Peyer's patch (tissue), 4 donors: Measurements from ENCODE around the gene MOK. TPM values are rescaled to one million over a fixed set of nuclear protein-coding genes. Genes with fewer than 3 reads are reported as not detected.
A peak's percentile ranks its signal among the peaks of the same experiment; 100 is the strongest.

ENCODE experiments used
- DNase-seq, 3 donors: peaks; one replicate each; pipeline ENCODE4 v3.0.0-alpha.2; 2017 to 2019
- H3K27ac ChIP-seq, 4 donors: fragments of 200-600 bp; sonication (generic); one replicate each; pipeline ENCODE4 v1.5.1; 2016 to 2019
- H3K27me3 ChIP-seq, 2 donors: fragments of 200-600 bp; sonication (generic); one replicate each; pipeline ENCODE4 v1.5.1; 2019
- H3K36me3 ChIP-seq, 3 donors: fragments of 200-600 bp; sonication (generic); one replicate each; pipeline ENCODE4 v1.5.1; 2016 to 2019
- H3K4me1 ChIP-seq, 4 donors: fragments of 200-600 bp; sonication (generic); one replicate each; pipeline ENCODE4 v1.5.1; 2016 to 2019
- H3K4me3 ChIP-seq, 4 donors: fragments of 200-600 bp; sonication (generic); 1 replicate in 3 of 4; 2 replicates in 1 of 4; pipeline ENCODE4 v1.5.1; 2016 to 2019; ENCODE audit warnings: mild to moderate bottlenecking in 1 of 4
- H3K9me3 ChIP-seq, 4 donors: fragments of 200-600 bp; sonication (generic); one replicate each; pipeline ENCODE4 v1.5.1; 2016 to 2019; ENCODE audit warnings: mild to moderate bottlenecking in 1 of 4
- CTCF ChIP-seq, 6 experiments: fragments of 450-650 bp in 4 of 6; fragments of 200-600 bp in 2 of 6; sonication (generic) in 1 of 6; IDR thresholded peaks; one replicate each; pipeline ENCODE4 v1.5.1; 2017 to 2019; ENCODE audit warnings: antibody characterized with exemption in 6 of 6, mild to moderate bottlenecking in 3 of 6, moderate library complexity in 1 of 6
- POLR2A ChIP-seq, 2 donors: fragments of 450-650 bp; IDR thresholded peaks; one replicate each; pipeline ENCODE4 v1.5.1; 2017; ENCODE audit warnings: antibody characterized with exemption in 2 of 2, mild to moderate bottlenecking in 2 of 2, moderate library complexity in 2 of 2
- total RNA-seq, 4 donors: library from RNA; depleted of rRNA; stranded (reverse); fragments of >200 nt; gene quantifications; one replicate each; pipeline ENCODE4 v1.1.0, GENCODE V29; 2016

MOK gene
- total RNA-seq, 4 donors from 2014 or later, result 4.6 to 30.5 (median 14.6) TPM

- H3K27ac ChIP-seq, result no peak overlapping the region
- no peak for TF ChIP-seq POLR2A (IDR thresholded peaks at IDR 0.05)
- TF ChIP-seq CTCF (IDR thresholded peaks at IDR 0.05), result no peak
- peak in 1 of 3 donors; percentile 10 for DNase-seq
- H3K9me3 ChIP-seq, result no peaks in the 10 kb centered on the region
- H3K4me1 ChIP-seq, result no peaks in the 10 kb centered on the region
- no peak overlapping the region for H3K4me3 ChIP-seq
- H3K27me3 ChIP-seq, result no peaks in the 10 kb centered on the region
- peaks cover 0 to 37% (median 0%) of the 10 kb centered on the region in 3 donors for H3K36me3 ChIP-seq
These were observed 90.8 kb downstream of the MOK start for GRCh38 chr14:102213984-102214658.

- DNase-seq, result peak in 1 of 3 donors; percentile 24
- H3K4me3 ChIP-seq, result no peak overlapping the region
- no peaks in the 10 kb centered on the region for H3K27me3 ChIP-seq
- H3K9me3 ChIP-seq, result no peaks in the 10 kb centered on the region
- no peak overlapping the region for H3K27ac ChIP-seq
- H3K36me3 ChIP-seq, result peaks cover 0 to 43% (median 0%) of the 10 kb centered on the region in 3 donors
- no peaks in the 10 kb centered on the region for H3K4me1 ChIP-seq
- no peak for TF ChIP-seq CTCF (IDR thresholded peaks at IDR 0.05)
- TF ChIP-seq POLR2A (IDR thresholded peaks at IDR 0.05), result no peak
These were observed 91.5 kb downstream of the MOK start for GRCh38 chr14:102213470-102213869.

- Histone ChIP-seq H3K4me1 (no peaks in the 10 kb centered on the region), H3K36me3 (peaks cover 0 to 49% (median 0%) of the 10 kb centered on the region in 3 donors), H3K27me3 (no peaks in the 10 kb centered on the region), H3K27ac (no peak overlapping the region), H3K9me3 (no peaks in the 10 kb centered on the region), H3K4me3 (no peak overlapping the region)
- DNase-seq, result peak in 1 of 3 donors; percentile 36
- no peak for TF ChIP-seq POLR2A (IDR thresholded peaks at IDR 0.05)
- TF ChIP-seq CTCF (IDR thresholded peaks at IDR 0.05), result no peak
These were observed 92.1 kb downstream of the MOK start for GRCh38 chr14:102212845-102213244.

GRCh38 chr14:102212356-102212755, 92.6 kb downstream of the MOK start:
- no peak for TF ChIP-seq CTCF (IDR thresholded peaks at IDR 0.05)
- TF ChIP-seq POLR2A (IDR thresholded peaks at IDR 0.05), result no peak
- peaks cover 0 to 51% (median 0%) of the 10 kb centered on the region in 3 donors for H3K36me3 ChIP-seq
- no peaks in the 10 kb centered on the region for H3K27me3 ChIP-seq
- H3K4me1 ChIP-seq, result no peaks in the 10 kb centered on the region
- no peak overlapping the region for H3K27ac ChIP-seq
- no peak overlapping the region for H3K4me3 ChIP-seq
- no peaks in the 10 kb centered on the region for H3K9me3 ChIP-seq
- DNase-seq, result peak in 1 of 3 donors; percentile 21

- Histone ChIP-seq H3K4me1 (no peaks in the 10 kb centered on the region), H3K27ac (no peak overlapping the region), H3K27me3 (no peaks in the 10 kb centered on the region), H3K4me3 (no peak overlapping the region), H3K9me3 (no peaks in the 10 kb centered on the region), H3K36me3 (peaks cover 0 to 58% (median 0%) of the 10 kb centered on the region in 3 donors)
- peak in 1 of 3 donors; percentile 41 for DNase-seq
- TF ChIP-seq POLR2A (IDR thresholded peaks at IDR 0.05), result no peak
- TF ChIP-seq CTCF (IDR thresholded peaks at IDR 0.05), result no peak
These were observed 93.7 kb downstream of the MOK start for GRCh38 chr14:102211240-102211639.
